Endothelial cell (in vitro differentiated cells): Measurements from ENCODE around the gene XYLT1. TPM values are rescaled to one million over a fixed set of nuclear protein-coding genes. Genes with fewer than 3 reads are reported as not detected.

Experiments
- DNase-seq: peaks from one replicate; pipeline ENCODE4 v3.0.0; 2021; ENCODE audit warnings: low spot score
- H3K27ac Mint-ChIP-seq: one replicate; pipeline ENCODE4 v1.8.0; 2021; ENCODE audit warnings: mixed read lengths, inconsistent platforms; ENCODE audit not compliant: unreplicated experiment
- H3K27me3 Mint-ChIP-seq: one replicate; pipeline ENCODE4 v1.8.0; 2021; ENCODE audit warnings: mild to moderate bottlenecking, moderate library complexity, mixed read lengths, inconsistent platforms; ENCODE audit not compliant: unreplicated experiment
- H3K36me3 Mint-ChIP-seq: one replicate; pipeline ENCODE4 v1.8.0; 2021; ENCODE audit warnings: mild to moderate bottlenecking, low read depth, mixed read lengths, inconsistent platforms; ENCODE audit not compliant: unreplicated experiment
- H3K4me1 Mint-ChIP-seq: one replicate; pipeline ENCODE4 v1.8.0; 2021; ENCODE audit warnings: mild to moderate bottlenecking, mixed read lengths, inconsistent platforms; ENCODE audit not compliant: unreplicated experiment
- H3K4me3 Mint-ChIP-seq: one replicate; pipeline ENCODE4 v1.8.0; 2021; ENCODE audit warnings: mild to moderate bottlenecking, mixed read lengths, inconsistent platforms; ENCODE audit not compliant: unreplicated experiment
- H3K9me3 Mint-ChIP-seq: one replicate; pipeline ENCODE4 v1.8.0; 2021; ENCODE audit warnings: mixed read lengths, inconsistent platforms; ENCODE audit not compliant: unreplicated experiment
- total RNA-seq: library from RNA; stranded (reverse); fragmentation: NEBNext Ultra II Directional; extraction: Animal tissue kit (Norgen Biotek cat#: 25700); gene quantifications from one replicate; pipeline ENCODE4 v1.2.1, GENCODE V29; 2021; ENCODE audit not compliant: unreplicated experiment
- TF ChIP-seq, protein P1 (sequence below): fragments of 200-600 bp; sonication (generic); IDR thresholded peaks from one replicate; pipeline ENCODE4 v1.5.0; 2021; ENCODE audit warnings: antibody characterized with exemption; ENCODE audit not compliant: unreplicated experiment

The XYLT1 gene
- total RNA-seq, 1 donor from 2014 or later: 11.1 TPM

DNA sequence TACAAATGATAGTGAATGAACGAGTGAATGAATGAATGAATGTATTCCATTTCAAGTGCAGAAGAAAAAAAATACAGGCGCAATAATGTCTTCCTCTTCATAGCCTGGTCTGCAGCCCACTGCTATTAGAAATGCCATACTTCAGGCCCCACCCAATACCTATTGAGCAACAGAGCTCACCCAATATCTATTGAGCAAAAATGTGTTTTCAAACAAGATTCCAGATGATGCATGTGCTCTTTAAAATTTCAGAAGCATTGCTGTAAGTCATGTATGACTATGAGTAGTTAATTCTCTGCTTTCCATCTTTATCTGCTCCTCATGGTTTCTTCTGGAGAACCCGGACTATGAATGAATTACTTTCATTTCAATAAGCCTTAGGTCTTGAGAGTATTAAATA is 308.2 kb downstream of the XYLT1 start:
- no peak for DNase-seq
- Mint-ChIP-seq H3K4me1 (peaks cover 23% of the 10 kb centered on the region), H3K36me3 (peaks cover 7% of the 10 kb centered on the region), H3K27ac (no peak overlapping the region), H3K4me3 (no peak overlapping the region), H3K9me3 (no peaks in the 10 kb centered on the region), H3K27me3 (no peaks in the 10 kb centered on the region)
- TF ChIP-seq, protein P1, sequence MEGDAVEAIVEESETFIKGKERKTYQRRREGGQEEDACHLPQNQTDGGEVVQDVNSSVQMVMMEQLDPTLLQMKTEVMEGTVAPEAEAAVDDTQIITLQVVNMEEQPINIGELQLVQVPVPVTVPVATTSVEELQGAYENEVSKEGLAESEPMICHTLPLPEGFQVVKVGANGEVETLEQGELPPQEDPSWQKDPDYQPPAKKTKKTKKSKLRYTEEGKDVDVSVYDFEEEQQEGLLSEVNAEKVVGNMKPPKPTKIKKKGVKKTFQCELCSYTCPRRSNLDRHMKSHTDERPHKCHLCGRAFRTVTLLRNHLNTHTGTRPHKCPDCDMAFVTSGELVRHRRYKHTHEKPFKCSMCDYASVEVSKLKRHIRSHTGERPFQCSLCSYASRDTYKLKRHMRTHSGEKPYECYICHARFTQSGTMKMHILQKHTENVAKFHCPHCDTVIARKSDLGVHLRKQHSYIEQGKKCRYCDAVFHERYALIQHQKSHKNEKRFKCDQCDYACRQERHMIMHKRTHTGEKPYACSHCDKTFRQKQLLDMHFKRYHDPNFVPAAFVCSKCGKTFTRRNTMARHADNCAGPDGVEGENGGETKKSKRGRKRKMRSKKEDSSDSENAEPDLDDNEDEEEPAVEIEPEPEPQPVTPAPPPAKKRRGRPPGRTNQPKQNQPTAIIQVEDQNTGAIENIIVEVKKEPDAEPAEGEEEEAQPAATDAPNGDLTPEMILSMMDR: no peak

- H3K4me3 Mint-ChIP-seq: no peak overlapping the region
- H3K36me3 Mint-ChIP-seq: peaks cover 6% of the 10 kb centered on the region
- TF ChIP-seq, protein P1: no peak
- H3K27ac Mint-ChIP-seq: no peak overlapping the region
- no peaks in the 10 kb centered on the region for H3K9me3 Mint-ChIP-seq
- peaks cover 15% of the 10 kb centered on the region for H3K4me1 Mint-ChIP-seq
- H3K27me3 Mint-ChIP-seq: no peaks in the 10 kb centered on the region
- DNase-seq: no peak
Measured at GRCh38 chr16:17160920-17161431, 309.8 kb downstream of the XYLT1 start.

- peaks cover 3% of the 10 kb centered on the region for H3K36me3 Mint-ChIP-seq
- no peaks in the 10 kb centered on the region for H3K9me3 Mint-ChIP-seq
- H3K4me1 Mint-ChIP-seq: peaks cover 10% of the 10 kb centered on the region
- H3K27ac Mint-ChIP-seq: no peak overlapping the region
- no peaks in the 10 kb centered on the region for H3K27me3 Mint-ChIP-seq
- TF ChIP-seq, protein P1: no peak
- no peak overlapping the region for H3K4me3 Mint-ChIP-seq
- DNase-seq: no peak
Measured at GRCh38 chr16:17160285-17160853, 310.4 kb downstream of the XYLT1 start.

- no peak overlapping the region for H3K27ac Mint-ChIP-seq
Measured at GRCh38 chr16:17159617-17160016, 311.1 kb downstream of the XYLT1 start.

DNA sequence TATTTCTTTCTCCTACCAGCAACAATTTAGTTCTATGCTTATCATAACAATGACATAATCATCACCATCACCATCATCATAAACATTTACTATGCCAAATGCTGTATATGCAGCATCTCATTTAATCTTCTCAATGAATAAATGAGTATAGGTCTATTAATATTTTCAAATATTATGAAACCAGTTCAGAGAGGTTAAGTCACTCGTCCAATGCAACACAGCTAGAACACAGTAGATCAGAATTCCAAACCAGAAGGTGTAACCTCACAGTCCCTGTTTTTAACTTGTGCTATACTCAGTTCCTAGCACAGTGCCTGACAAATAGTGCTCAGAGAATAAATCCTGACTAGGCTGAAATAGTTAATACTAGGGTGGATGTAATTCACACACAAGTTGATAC is 314.8 kb downstream of the XYLT1 start:
- Mint-ChIP-seq H3K4me1 (peaks cover 7% of the 10 kb centered on the region), H3K4me3 (no peak overlapping the region), H3K27me3 (no peaks in the 10 kb centered on the region), H3K36me3 (no peaks in the 10 kb centered on the region), H3K27ac (no peak overlapping the region), H3K9me3 (no peaks in the 10 kb centered on the region)
- TF ChIP-seq, protein P1: no peak
- no peak for DNase-seq

More at GRCh38 chr16:17159617-17160016, 311.1 kb downstream of the XYLT1 start:
- no peak overlapping the region for H3K4me3 Mint-ChIP-seq
- H3K9me3 Mint-ChIP-seq: no peaks in the 10 kb centered on the region
- H3K36me3 Mint-ChIP-seq: peaks cover 3% of the 10 kb centered on the region
- H3K4me1 Mint-ChIP-seq: peaks cover 10% of the 10 kb centered on the region
- DNase-seq: no peak
- TF ChIP-seq, protein P1: no peak
- no peaks in the 10 kb centered on the region for H3K27me3 Mint-ChIP-seq
